ENCODE data around the gene STX5.
A peak's percentile ranks its signal among the peaks of the same experiment; 100 is the strongest.

Gene STX5, protein sequence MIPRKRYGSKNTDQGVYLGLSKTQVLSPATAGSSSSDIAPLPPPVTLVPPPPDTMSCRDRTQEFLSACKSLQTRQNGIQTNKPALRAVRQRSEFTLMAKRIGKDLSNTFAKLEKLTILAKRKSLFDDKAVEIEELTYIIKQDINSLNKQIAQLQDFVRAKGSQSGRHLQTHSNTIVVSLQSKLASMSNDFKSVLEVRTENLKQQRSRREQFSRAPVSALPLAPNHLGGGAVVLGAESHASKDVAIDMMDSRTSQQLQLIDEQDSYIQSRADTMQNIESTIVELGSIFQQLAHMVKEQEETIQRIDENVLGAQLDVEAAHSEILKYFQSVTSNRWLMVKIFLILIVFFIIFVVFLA

DNA sequence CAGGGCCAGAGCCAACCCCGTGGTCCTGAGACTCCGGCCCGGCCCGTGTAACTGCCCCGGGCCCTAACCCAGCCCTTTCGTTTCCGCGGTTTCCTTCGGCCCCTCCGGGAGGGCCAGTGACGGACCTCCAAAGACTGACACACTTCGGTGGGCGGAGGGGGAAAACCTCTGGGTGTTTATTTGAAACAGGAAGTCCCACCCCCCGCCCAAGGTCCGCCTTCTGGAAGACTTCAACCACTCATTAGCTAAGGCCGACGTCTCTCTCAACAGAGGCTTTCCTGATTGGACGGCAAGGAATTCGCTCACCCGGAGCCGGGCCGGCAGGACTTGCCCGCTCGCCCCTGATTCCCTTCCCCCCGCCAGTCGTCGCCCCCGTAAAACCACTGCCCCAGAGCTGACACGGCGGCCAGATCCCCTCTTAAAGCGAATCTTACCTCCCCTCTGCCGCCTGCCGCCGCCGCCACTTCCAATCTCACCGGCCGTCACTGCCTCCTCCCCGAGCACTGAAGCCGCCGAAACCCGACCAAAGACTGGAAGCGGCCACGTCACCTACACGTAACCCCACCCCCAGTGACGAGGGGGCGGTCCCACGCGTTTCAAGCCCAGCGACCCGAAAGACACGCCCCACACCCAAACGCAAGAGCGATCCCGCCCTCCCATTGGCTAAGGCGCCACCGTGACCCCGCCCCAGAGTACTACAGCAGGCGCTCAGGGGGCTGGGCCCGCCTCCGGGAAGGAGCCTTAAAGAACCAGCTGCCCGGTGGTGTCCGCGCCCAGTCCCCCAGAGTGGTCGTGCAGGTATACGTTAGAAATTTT lies at the start of gene STX5:
Gene STX5, minus strand, starts transcription at position 532 of the 816 bp plus-strand sequence. CDS start 808 bp downstream, outside the sequence.
- TF ChIP-seq CTCF (IDR thresholded peaks at IDR 0.05) (no peak), ZFX (IDR thresholded peaks at IDR 0.05; ENCODE audit: borderline replicate concordance) (no peak)

GRCh38 chr11:62880803-62881578 lies 49.1 kb upstream of the STX5 start, which contains the start of gene SLC3A2:
TSS of gene SLC3A2 (plus strand) at chr11:62880896. CDS start at chr11:62881024, 128 bp downstream.
- peak; percentile 86 for TF ChIP-seq CTCF (IDR thresholded peaks at IDR 0.05)
- TF ChIP-seq ZFX (IDR thresholded peaks at IDR 0.05; ENCODE audit: borderline replicate concordance) = no peak
- H3K27ac ChIP-seq = peak within 1 kb of the TSS; percentile 99

More for the DNA sequence above, at the start of gene STX5:
- H3K27ac ChIP-seq = peak within 1 kb of the TSS; percentile 80

DNA sequence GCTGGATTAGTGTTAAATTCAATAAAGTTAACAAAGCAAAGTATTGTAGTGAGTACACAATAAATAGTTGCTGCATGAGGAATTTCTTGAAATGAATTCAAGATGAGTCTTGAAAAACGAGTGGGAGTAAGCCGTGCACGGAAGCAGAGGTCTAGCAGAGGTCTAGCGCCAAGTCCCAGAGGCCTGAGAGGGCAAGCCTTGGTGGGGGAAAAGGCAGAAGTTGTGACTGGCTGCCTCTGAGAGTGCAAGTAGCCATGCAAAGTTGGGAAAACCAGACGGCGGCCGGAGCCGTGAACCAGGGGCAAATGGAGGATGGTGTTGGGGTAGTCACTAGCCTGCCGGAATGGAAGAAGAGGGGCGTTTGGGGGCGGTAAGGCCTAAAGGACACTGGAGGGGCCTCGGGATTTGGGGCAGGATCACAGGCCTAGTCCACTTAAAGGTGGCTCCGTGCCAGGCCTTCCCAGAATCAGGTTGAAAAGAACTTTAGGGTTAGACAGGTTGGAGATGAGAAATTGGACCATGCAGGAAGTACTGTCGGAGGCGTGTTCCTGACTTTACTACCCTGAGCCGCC lies 48.5 kb upstream of the STX5 start:
- peak overlapping the region; percentile 99 for H3K27ac ChIP-seq
- TF ChIP-seq ZFX (IDR thresholded peaks at IDR 0.05; ENCODE audit: borderline replicate concordance) = no peak
- no peak for TF ChIP-seq CTCF (IDR thresholded peaks at IDR 0.05)

- peak overlapping the region; percentile 99 for H3K27ac ChIP-seq
Observed at GRCh38 chr11:62879235-62879978, 47.6 kb upstream of the STX5 start.

GRCh38 chr11:62876712-62877111 lies 44.9 kb upstream of the STX5 start:
- TF ChIP-seq CTCF (IDR thresholded peaks at IDR 0.05) (no peak), ZFX (IDR thresholded peaks at IDR 0.05; ENCODE audit: borderline replicate concordance) (no peak)
- no peak overlapping the region for H3K27ac ChIP-seq

More at GRCh38 chr11:62879235-62879978, 47.6 kb upstream of the STX5 start:
- TF ChIP-seq CTCF (IDR thresholded peaks at IDR 0.05) (no peak), ZFX (IDR thresholded peaks at IDR 0.05; ENCODE audit: borderline replicate concordance) (no peak)
